ENCODE data around the gene TMEM258.

Gene TMEM258

DNA sequence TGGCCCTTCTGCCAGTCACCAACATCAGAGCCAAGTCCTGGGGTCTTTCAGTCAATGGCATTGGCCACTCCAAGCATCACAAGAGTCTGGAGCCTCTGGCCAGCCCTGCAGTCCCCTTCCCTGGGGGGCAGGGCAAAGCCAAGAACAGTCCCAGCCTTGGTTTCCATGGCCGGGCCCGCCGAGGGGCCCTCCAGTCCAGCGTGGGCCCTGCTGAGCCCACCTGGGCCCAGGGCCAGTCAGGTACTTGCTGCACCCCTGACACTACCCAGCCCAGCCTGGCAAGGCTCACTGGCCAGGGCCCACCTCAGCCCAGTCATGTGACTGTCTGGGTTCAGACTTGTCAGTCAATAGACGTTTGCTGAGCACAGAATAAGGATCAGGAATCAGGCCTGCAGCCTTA lies 10.8 kb downstream of the TMEM258 start:
- no peak for TF ChIP-seq TAF1 (IDR thresholded peaks at IDR 0.05; ENCODE audit: borderline replicate concordance, insufficient read depth, low read length)
- TF ChIP-seq POLR2AphosphoS5 (IDR thresholded peaks at IDR 0.05; ENCODE audit: low read depth, low read length) = no peak
- TF ChIP-seq SIN3A (IDR thresholded peaks at IDR 0.05; ENCODE audit: borderline replicate concordance, insufficient read depth, low read length) = no peak
- TF ChIP-seq, protein P1, sequence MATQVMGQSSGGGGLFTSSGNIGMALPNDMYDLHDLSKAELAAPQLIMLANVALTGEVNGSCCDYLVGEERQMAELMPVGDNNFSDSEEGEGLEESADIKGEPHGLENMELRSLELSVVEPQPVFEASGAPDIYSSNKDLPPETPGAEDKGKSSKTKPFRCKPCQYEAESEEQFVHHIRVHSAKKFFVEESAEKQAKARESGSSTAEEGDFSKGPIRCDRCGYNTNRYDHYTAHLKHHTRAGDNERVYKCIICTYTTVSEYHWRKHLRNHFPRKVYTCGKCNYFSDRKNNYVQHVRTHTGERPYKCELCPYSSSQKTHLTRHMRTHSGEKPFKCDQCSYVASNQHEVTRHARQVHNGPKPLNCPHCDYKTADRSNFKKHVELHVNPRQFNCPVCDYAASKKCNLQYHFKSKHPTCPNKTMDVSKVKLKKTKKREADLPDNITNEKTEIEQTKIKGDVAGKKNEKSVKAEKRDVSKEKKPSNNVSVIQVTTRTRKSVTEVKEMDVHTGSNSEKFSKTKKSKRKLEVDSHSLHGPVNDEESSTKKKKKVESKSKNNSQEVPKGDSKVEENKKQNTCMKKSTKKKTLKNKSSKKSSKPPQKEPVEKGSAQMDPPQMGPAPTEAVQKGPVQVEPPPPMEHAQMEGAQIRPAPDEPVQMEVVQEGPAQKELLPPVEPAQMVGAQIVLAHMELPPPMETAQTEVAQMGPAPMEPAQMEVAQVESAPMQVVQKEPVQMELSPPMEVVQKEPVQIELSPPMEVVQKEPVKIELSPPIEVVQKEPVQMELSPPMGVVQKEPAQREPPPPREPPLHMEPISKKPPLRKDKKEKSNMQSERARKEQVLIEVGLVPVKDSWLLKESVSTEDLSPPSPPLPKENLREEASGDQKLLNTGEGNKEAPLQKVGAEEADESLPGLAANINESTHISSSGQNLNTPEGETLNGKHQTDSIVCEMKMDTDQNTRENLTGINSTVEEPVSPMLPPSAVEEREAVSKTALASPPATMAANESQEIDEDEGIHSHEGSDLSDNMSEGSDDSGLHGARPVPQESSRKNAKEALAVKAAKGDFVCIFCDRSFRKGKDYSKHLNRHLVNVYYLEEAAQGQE (IDR thresholded peaks at IDR 0.05; ENCODE audit: insufficient read depth in 1 of 2, low read depth in 2 of 2, low read length in 2 of 2) = no peak
- TF ChIP-seq FOXP2 (optimal IDR thresholded peaks at IDR 0.05; ENCODE audit: borderline replicate concordance, extremely low read depth, extremely low read length, insufficient read depth) = no peak

- TF ChIP-seq POLR2AphosphoS5 (IDR thresholded peaks at IDR 0.05; ENCODE audit: low read depth, low read length) (no peak), FOXP2 (optimal IDR thresholded peaks at IDR 0.05; ENCODE audit: borderline replicate concordance, extremely low read depth, extremely low read length, insufficient read depth) (no peak), TAF1 (IDR thresholded peaks at IDR 0.05; ENCODE audit: borderline replicate concordance, insufficient read depth, low read length) (no peak), SIN3A (IDR thresholded peaks at IDR 0.05; ENCODE audit: borderline replicate concordance, insufficient read depth, low read length) (no peak)
- TF ChIP-seq, protein P1 (IDR thresholded peaks at IDR 0.05; ENCODE audit: insufficient read depth in 1 of 2, low read depth in 2 of 2, low read length in 2 of 2) = no peak
These were observed 11.7 kb downstream of the TMEM258 start for GRCh38 chr11:61780581-61781162.

GRCh38 chr11:61779666-61780525 lies 12.5 kb downstream of the TMEM258 start:
- TF ChIP-seq POLR2AphosphoS5 (IDR thresholded peaks at IDR 0.05; ENCODE audit: low read depth, low read length) (no peak), FOXP2 (optimal IDR thresholded peaks at IDR 0.05; ENCODE audit: borderline replicate concordance, extremely low read depth, extremely low read length, insufficient read depth) (no peak), TAF1 (IDR thresholded peaks at IDR 0.05; ENCODE audit: borderline replicate concordance, insufficient read depth, low read length) (no peak), SIN3A (IDR thresholded peaks at IDR 0.05; ENCODE audit: borderline replicate concordance, insufficient read depth, low read length) (no peak)
- TF ChIP-seq, protein P1 (IDR thresholded peaks at IDR 0.05; ENCODE audit: insufficient read depth in 1 of 2, low read depth in 2 of 2, low read length in 2 of 2) = no peak

DNA sequence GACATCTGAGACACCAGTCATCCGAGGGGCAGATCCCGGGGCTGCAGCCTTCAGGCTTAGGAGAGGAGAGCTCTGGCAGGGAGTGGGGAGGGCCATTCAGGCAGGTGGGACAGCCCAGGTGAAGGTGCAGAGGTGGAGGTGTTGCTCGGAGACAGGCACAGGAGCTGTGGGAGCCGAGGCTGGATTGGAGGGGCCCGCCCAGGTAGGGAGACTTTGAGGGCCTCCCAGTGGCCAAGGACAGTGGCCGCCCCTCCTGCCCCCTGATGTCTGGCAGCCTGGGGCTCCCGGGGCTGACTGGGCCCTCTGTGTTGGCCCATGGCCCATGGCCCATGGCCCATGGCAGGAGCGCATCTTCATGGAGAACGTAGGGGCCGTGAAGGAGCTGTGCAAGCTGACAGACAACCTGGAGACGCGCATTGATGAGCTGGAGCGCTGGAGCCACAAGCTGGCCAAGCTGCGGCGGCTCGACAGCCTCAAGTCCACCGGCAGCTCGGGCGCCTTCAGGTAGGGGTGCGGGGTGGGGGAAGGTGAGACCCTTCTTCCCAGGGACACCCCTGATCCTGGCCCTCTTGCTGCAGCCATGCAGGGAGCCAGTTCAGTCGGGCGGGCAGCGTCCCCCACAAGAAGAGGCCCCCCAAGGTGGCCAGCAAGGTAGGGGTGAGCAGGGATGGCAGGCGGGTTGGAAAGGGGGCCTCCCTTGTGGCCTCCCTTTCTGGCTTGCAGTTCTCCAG lies 13.3 kb downstream of the TMEM258 start:
- TF ChIP-seq, protein P1 (IDR thresholded peaks at IDR 0.05; ENCODE audit: insufficient read depth in 1 of 2, low read depth in 2 of 2, low read length in 2 of 2) = no peak
- TF ChIP-seq SIN3A (IDR thresholded peaks at IDR 0.05; ENCODE audit: borderline replicate concordance, insufficient read depth, low read length) (no peak), TAF1 (IDR thresholded peaks at IDR 0.05; ENCODE audit: borderline replicate concordance, insufficient read depth, low read length) (no peak), FOXP2 (optimal IDR thresholded peaks at IDR 0.05; ENCODE audit: borderline replicate concordance, extremely low read depth, extremely low read length, insufficient read depth) (no peak), POLR2AphosphoS5 (IDR thresholded peaks at IDR 0.05; ENCODE audit: low read depth, low read length) (no peak)

All from PFSK-1 (cell line).